Activated T-helper 1 cell treated with anti-CD3 and anti-CD28 coated beads, Interleukin-12 subunit alpha, Interleukin-12 subunit beta, Interleukin-2, Interleukin-4 antibody, amounts not matched to agents 30 ng/mL and 10 ng/mL and 1 ng/mL, durations not matched to agents 14 hours and 24 hours and 36 hours (primary cell): Measurements from ENCODE around the gene GARIN5A. TPM values are rescaled to one million over a fixed set of nuclear protein-coding genes. Genes with fewer than 3 reads are reported as not detected.

Experiments used
- DNase-seq: peaks from one replicate; pipeline ENCODE4 v3.0.0; 2021; ENCODE audit warnings: low spot score
- H3K27ac Mint-ChIP-seq: one replicate; pipeline ENCODE4 v1.8.0; 2021; ENCODE audit warnings: mild to moderate bottlenecking, mixed read lengths
- H3K27me3 Mint-ChIP-seq: one replicate; pipeline ENCODE4 v1.8.0; 2022; ENCODE audit warnings: mild to moderate bottlenecking, moderate library complexity, mixed read lengths; ENCODE audit not compliant: insufficient read depth
- H3K36me3 Mint-ChIP-seq: one replicate; pipeline ENCODE4 v1.8.0; 2021; ENCODE audit warnings: low read depth, mixed read lengths
- H3K4me1 Mint-ChIP-seq: one replicate; pipeline ENCODE4 v1.8.0; 2021; ENCODE audit warnings: low read depth, mixed read lengths
- H3K4me3 Mint-ChIP-seq: one replicate; pipeline ENCODE4 v1.8.0; 2021; ENCODE audit warnings: mild to moderate bottlenecking, moderate library complexity, mixed read lengths
- H3K9me3 Mint-ChIP-seq: one replicate; pipeline ENCODE4 v1.8.0; 2021; ENCODE audit warnings: mixed read lengths
- intact Hi-C: fragments of 100-400 bp; cut with micrococcal nuclease; formaldehyde crosslinking; loops from one replicate; pipeline ENCODE4 v1.15.1; 2024
- total RNA-seq: library from RNA; stranded (reverse); gene quantifications from 2 replicates; pipeline ENCODE4 v1.2.3, GENCODE V29; 2022

The GARIN5A gene
- total RNA-seq, 1 donor from 2014 or later: 0.88 TPM

GRCh38 chr19:50501186-50501567 lies 24.5 kb upstream of the GARIN5A start:
- no peak for DNase-seq
- Mint-ChIP-seq H3K27ac (no peak overlapping the region), H3K4me1 (no peaks in the 10 kb centered on the region), H3K9me3 (no peaks in the 10 kb centered on the region), H3K27me3 (no peaks in the 10 kb centered on the region), H3K4me3 (no peak overlapping the region), H3K36me3 (no peaks in the 10 kb centered on the region)
- intact Hi-C loops: no loop called here

GRCh38 chr19:50500753-50501151 lies 24.1 kb upstream of the GARIN5A start:
- Mint-ChIP-seq H3K4me1 (no peaks in the 10 kb centered on the region), H3K36me3 (no peaks in the 10 kb centered on the region), H3K9me3 (no peaks in the 10 kb centered on the region), H3K27ac (no peak overlapping the region), H3K27me3 (no peaks in the 10 kb centered on the region), H3K4me3 (no peak overlapping the region)
- no peak for DNase-seq
- intact Hi-C loops: no loop called here

GRCh38 chr19:50500060-50500752 lies 23.6 kb upstream of the GARIN5A start:
- Mint-ChIP-seq H3K27ac (no peak overlapping the region), H3K27me3 (no peaks in the 10 kb centered on the region), H3K4me1 (no peaks in the 10 kb centered on the region), H3K36me3 (no peaks in the 10 kb centered on the region), H3K9me3 (no peaks in the 10 kb centered on the region), H3K4me3 (no peak overlapping the region)
- DNase-seq: no peak
- intact Hi-C loops: no loop called here

GRCh38 chr19:50498219-50499056 lies 21.8 kb upstream of the GARIN5A start:
- Mint-ChIP-seq H3K36me3 (no peaks in the 10 kb centered on the region), H3K9me3 (no peaks in the 10 kb centered on the region), H3K4me3 (no peak overlapping the region), H3K27ac (no peak overlapping the region), H3K4me1 (no peaks in the 10 kb centered on the region), H3K27me3 (no peaks in the 10 kb centered on the region)
- DNase-seq: no peak
- intact Hi-C loops: no loop called here

GRCh38 chr19:50497022-50497405 lies 20.4 kb upstream of the GARIN5A start:
- no peak overlapping the region for H3K27ac Mint-ChIP-seq
- no peak overlapping the region for H3K4me3 Mint-ChIP-seq
- DNase-seq: no peak
- no peaks in the 10 kb centered on the region for H3K27me3 Mint-ChIP-seq
- peaks cover 5% of the 10 kb centered on the region for H3K4me1 Mint-ChIP-seq
- intact Hi-C loops: no loop called here
- H3K36me3 Mint-ChIP-seq: no peaks in the 10 kb centered on the region
- H3K9me3 Mint-ChIP-seq: no peaks in the 10 kb centered on the region

GRCh38 chr19:50496189-50497021 lies 19.8 kb upstream of the GARIN5A start:
- intact Hi-C loops: no loop called here

GRCh38 chr19:50495020-50495531 lies 18.4 kb upstream of the GARIN5A start:
- intact Hi-C loops: no loop called here
- H3K27me3 Mint-ChIP-seq: no peaks in the 10 kb centered on the region
- H3K27ac Mint-ChIP-seq: no peak overlapping the region
- no peak for DNase-seq
- H3K9me3 Mint-ChIP-seq: no peaks in the 10 kb centered on the region
- H3K4me3 Mint-ChIP-seq: no peak overlapping the region
- H3K36me3 Mint-ChIP-seq: no peaks in the 10 kb centered on the region
- peaks cover 13% of the 10 kb centered on the region for H3K4me1 Mint-ChIP-seq

More at GRCh38 chr19:50496189-50497021, 19.8 kb upstream of the GARIN5A start:
- H3K36me3 Mint-ChIP-seq: no peaks in the 10 kb centered on the region
- H3K27ac Mint-ChIP-seq: no peak overlapping the region
- H3K9me3 Mint-ChIP-seq: no peaks in the 10 kb centered on the region
- H3K27me3 Mint-ChIP-seq: no peaks in the 10 kb centered on the region
- no peak for DNase-seq
- peaks cover 11% of the 10 kb centered on the region for H3K4me1 Mint-ChIP-seq
- H3K4me3 Mint-ChIP-seq: no peak overlapping the region

GRCh38 chr19:50494186-50495019 lies 17.8 kb upstream of the GARIN5A start:
- intact Hi-C loops: no loop called here
- Mint-ChIP-seq H3K9me3 (no peaks in the 10 kb centered on the region), H3K4me3 (no peak overlapping the region), H3K4me1 (peaks cover 13% of the 10 kb centered on the region), H3K27me3 (no peaks in the 10 kb centered on the region), H3K27ac (no peak overlapping the region), H3K36me3 (no peaks in the 10 kb centered on the region)
- no peak for DNase-seq

GRCh38 chr19:50493171-50493570 lies 16.5 kb upstream of the GARIN5A start:
- H3K4me3 Mint-ChIP-seq: no peak overlapping the region
- no peak overlapping the region for H3K27ac Mint-ChIP-seq
- no peak for DNase-seq
- intact Hi-C loops: no loop called here
- H3K36me3 Mint-ChIP-seq: no peaks in the 10 kb centered on the region
- H3K27me3 Mint-ChIP-seq: no peaks in the 10 kb centered on the region
- H3K9me3 Mint-ChIP-seq: no peaks in the 10 kb centered on the region
- H3K4me1 Mint-ChIP-seq: peaks cover 13% of the 10 kb centered on the region

GRCh38 chr19:50492303-50493052 lies 15.8 kb upstream of the GARIN5A start:
- Mint-ChIP-seq H3K27me3 (no peaks in the 10 kb centered on the region), H3K9me3 (no peaks in the 10 kb centered on the region), H3K4me3 (peak overlapping the region; percentile 17), H3K4me1 (peaks cover 13% of the 10 kb centered on the region), H3K27ac (peak overlapping the region; percentile 6), H3K36me3 (peaks cover 2% of the 10 kb centered on the region)
- no peak for DNase-seq
- intact Hi-C loops: no loop called here

GRCh38 chr19:50490991-50491472 lies 14.4 kb upstream of the GARIN5A start:
- Mint-ChIP-seq H3K4me3 (no peak overlapping the region), H3K36me3 (peaks cover 9% of the 10 kb centered on the region), H3K4me1 (peaks cover 13% of the 10 kb centered on the region), H3K9me3 (peaks cover 7% of the 10 kb centered on the region), H3K27me3 (no peaks in the 10 kb centered on the region), H3K27ac (peak overlapping the region; percentile 40)
- DNase-seq: no peak
- intact Hi-C loops: no loop called here
